Measurements from ENCODE around the gene USP37.

USP37 gene

DNA sequence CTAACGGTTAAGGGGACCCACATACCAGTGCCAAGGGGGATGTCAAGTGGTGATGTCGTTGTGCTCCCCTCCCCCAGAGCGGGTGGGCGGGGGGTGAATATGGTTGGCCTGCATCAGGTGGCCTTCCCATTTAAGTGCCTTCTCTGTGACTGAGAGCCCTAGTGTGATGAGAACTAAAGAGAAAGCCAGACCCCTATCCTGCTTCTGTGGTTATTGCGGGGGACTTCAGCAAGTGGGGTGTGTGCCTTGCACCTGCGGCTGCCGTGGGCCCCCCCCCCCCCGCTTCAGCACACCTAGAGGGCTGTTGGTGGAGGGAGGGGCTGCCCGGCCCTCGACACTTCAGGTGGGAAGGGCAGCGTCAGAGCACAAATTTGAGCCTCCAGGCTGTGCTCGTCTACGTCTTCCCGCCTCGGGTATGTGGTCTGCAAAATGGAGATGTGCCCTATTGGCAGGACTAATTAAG lies 162.4 kb downstream of the USP37 start:
- Histone ChIP-seq H3K4me2 (ENCODE audit: low read depth, low read length, poor library complexity, severe bottlenecking) (peak overlapping the region; percentile 86), H3K9me3 (ENCODE audit: insufficient read depth, low read length) (no peaks in the 10 kb centered on the region), H3K4me3 (ENCODE audit: insufficient read depth, low read length, poor library complexity, severe bottlenecking) (peak overlapping the region; percentile 55), H3F3A (ENCODE audit: insufficient read depth) (peaks cover 14% of the 10 kb centered on the region), H3K36me3 (ENCODE audit: low read length) (no peaks in the 10 kb centered on the region), H3K79me2 (ENCODE audit: insufficient read depth, low read length) (peaks cover 6% of the 10 kb centered on the region; the same call in 1 of the 2 replicates), H3K9me2 (replicated peaks; ENCODE audit: insufficient read depth, low read length) (no peaks in the 10 kb centered on the region), H3K27me3 (ENCODE audit: low read length) (no peaks in the 10 kb centered on the region), H3K9ac (ENCODE audit: low read length) (peak overlapping the region; percentile 54), H4K20me1 (ENCODE audit: low read depth, low read length) (no peaks in the 10 kb centered on the region), H2AFZ (ENCODE audit: low read depth, low read length, severe bottlenecking) (peak overlapping the region; percentile 57), H3K27ac (ENCODE audit: low read depth, low read length) (peak overlapping the region; percentile 58)
- TF ChIP-seq EZH2phosphoT487 (conservative IDR thresholded peaks at IDR 0.05; ENCODE audit: low read length), result no peak
- TF ChIP-seq, protein P1, sequence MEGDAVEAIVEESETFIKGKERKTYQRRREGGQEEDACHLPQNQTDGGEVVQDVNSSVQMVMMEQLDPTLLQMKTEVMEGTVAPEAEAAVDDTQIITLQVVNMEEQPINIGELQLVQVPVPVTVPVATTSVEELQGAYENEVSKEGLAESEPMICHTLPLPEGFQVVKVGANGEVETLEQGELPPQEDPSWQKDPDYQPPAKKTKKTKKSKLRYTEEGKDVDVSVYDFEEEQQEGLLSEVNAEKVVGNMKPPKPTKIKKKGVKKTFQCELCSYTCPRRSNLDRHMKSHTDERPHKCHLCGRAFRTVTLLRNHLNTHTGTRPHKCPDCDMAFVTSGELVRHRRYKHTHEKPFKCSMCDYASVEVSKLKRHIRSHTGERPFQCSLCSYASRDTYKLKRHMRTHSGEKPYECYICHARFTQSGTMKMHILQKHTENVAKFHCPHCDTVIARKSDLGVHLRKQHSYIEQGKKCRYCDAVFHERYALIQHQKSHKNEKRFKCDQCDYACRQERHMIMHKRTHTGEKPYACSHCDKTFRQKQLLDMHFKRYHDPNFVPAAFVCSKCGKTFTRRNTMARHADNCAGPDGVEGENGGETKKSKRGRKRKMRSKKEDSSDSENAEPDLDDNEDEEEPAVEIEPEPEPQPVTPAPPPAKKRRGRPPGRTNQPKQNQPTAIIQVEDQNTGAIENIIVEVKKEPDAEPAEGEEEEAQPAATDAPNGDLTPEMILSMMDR (IDR thresholded peaks at IDR 0.05; ENCODE audit: insufficient read depth, low read length, poor library complexity, severe bottlenecking), result no peak

DNA sequence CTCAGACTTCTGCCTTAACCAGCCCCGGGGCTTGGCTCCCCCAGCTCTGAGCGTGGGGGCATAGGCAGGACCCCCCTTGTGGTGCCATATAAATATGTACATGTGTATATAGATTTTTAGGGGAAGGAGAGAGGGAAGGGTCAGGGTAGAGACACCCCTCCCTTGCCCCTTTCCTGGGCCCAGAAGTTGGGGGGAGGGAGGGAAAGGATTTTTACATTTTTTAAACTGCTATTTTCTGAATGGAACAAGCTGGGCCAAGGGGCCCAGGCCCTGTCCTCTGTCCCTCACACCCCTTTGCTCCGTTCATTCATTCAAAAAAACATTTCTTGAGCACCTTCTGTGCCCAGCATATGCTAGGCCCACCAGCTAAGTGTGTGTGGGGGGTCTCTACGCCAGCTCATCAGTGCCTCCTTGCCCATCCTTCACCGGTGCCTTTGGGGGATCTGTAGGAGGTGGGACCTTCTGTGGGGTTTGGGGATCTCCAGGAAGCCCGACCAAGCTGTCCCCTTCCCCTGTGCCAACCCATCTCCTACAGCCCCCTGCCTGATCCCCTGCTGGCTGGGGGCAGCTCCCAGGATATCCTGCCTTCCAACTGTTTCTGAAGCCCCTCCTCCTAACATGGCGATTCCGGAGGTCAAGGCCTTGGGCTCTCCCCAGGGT lies 162.9 kb downstream of the USP37 start:
- Histone ChIP-seq H3K9ac (ENCODE audit: low read length) (peak overlapping the region; percentile 54), H2AFZ (ENCODE audit: low read depth, low read length, severe bottlenecking) (peak overlapping the region; percentile 57), H4K20me1 (ENCODE audit: low read depth, low read length) (no peaks in the 10 kb centered on the region), H3K9me2 (replicated peaks; ENCODE audit: insufficient read depth, low read length) (no peaks in the 10 kb centered on the region), H3K36me3 (ENCODE audit: low read length) (no peaks in the 10 kb centered on the region), H3K27ac (ENCODE audit: low read depth, low read length) (peak overlapping the region; percentile 58), H3F3A (ENCODE audit: insufficient read depth) (peaks cover 14% of the 10 kb centered on the region), H3K79me2 (ENCODE audit: insufficient read depth, low read length) (peaks cover 8% of the 10 kb centered on the region; the same call in 1 of the 2 replicates), H3K27me3 (ENCODE audit: low read length) (no peaks in the 10 kb centered on the region), H3K9me3 (ENCODE audit: insufficient read depth, low read length) (no peaks in the 10 kb centered on the region), H3K4me3 (ENCODE audit: insufficient read depth, low read length, poor library complexity, severe bottlenecking) (peak overlapping the region; percentile 55), H3K4me2 (ENCODE audit: low read depth, low read length, poor library complexity, severe bottlenecking) (peak overlapping the region; percentile 86)
- TF ChIP-seq, protein P1 (IDR thresholded peaks at IDR 0.05; ENCODE audit: insufficient read depth, low read length, poor library complexity, severe bottlenecking), result no peak
- TF ChIP-seq EZH2phosphoT487 (conservative IDR thresholded peaks at IDR 0.05; ENCODE audit: low read length), result no peak

DNA sequence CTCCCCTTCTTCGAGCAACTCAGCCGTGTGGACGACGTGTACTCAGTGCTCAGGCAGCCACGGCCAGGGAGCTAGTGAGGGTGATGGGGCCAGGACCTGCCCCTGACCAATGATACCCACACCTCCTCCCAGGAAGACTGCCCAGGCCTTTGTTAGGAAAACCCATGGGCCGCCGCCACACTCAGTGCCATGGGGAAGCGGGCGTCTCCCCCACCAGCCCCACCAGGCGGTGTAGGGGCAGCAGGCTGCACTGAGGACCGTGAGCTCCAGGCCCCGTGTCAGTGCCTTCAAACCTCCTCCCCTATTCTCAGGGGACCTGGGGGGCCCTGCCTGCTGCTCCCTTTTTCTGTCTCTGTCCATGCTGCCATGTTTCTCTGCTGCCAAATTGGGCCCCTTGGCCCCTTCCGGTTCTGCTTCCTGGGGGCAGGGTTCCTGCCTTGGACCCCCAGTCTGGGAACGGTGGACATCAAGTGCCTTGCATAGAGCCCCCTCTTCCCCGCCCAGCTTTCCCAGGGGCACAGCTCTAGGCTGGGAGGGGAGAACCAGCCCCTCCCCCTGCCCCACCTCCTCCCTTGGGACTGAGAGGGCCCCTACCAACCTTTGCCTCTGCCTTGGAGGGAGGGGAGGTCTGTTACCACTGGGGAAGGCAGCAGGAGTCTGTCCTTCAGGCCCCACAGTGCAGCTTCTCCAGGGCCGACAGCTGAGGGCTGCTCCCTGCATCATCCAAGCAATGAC lies 163.6 kb downstream of the USP37 start:
- Histone ChIP-seq H3F3A (ENCODE audit: insufficient read depth) (peaks cover 14% of the 10 kb centered on the region), H3K4me2 (ENCODE audit: low read depth, low read length, poor library complexity, severe bottlenecking) (no peak overlapping the region), H2AFZ (ENCODE audit: low read depth, low read length, severe bottlenecking) (no peak overlapping the region), H3K79me2 (ENCODE audit: insufficient read depth, low read length) (peaks cover 11% of the 10 kb centered on the region; the same call in 1 of the 2 replicates), H3K9ac (ENCODE audit: low read length) (no peak overlapping the region), H3K9me2 (replicated peaks; ENCODE audit: insufficient read depth, low read length) (no peaks in the 10 kb centered on the region), H3K36me3 (ENCODE audit: low read length) (no peaks in the 10 kb centered on the region), H3K9me3 (ENCODE audit: insufficient read depth, low read length) (no peaks in the 10 kb centered on the region), H3K27me3 (ENCODE audit: low read length) (no peaks in the 10 kb centered on the region), H3K4me3 (ENCODE audit: insufficient read depth, low read length, poor library complexity, severe bottlenecking) (no peak overlapping the region), H3K27ac (ENCODE audit: low read depth, low read length) (no peak overlapping the region), H4K20me1 (ENCODE audit: low read depth, low read length) (no peaks in the 10 kb centered on the region)
- TF ChIP-seq, protein P1 (IDR thresholded peaks at IDR 0.05; ENCODE audit: insufficient read depth, low read length, poor library complexity, severe bottlenecking), result no peak
- TF ChIP-seq EZH2phosphoT487 (conservative IDR thresholded peaks at IDR 0.05; ENCODE audit: low read length), result no peak
